Measurements from ENCODE around the gene DNAJB8. TPM values are rescaled to one million over a fixed set of nuclear protein-coding genes. Genes with fewer than 3 reads are reported as not detected.

DNAJB8 gene
- total RNA-seq, 4 donors from 2014 or later, result not detected

GRCh38 chr3:128485282-128486204, 18.9 kb upstream of the DNAJB8 start:
- H3K36me3 ChIP-seq, result no peaks in the 10 kb centered on the region
- TF ChIP-seq CTCF (IDR thresholded peaks at IDR 0.05) (no peak), EP300 (IDR thresholded peaks at IDR 0.05) (no peak), POLR2AphosphoS5 (IDR thresholded peaks at IDR 0.05) (no peak), POLR2A (IDR thresholded peaks at IDR 0.05) (no peak)
- DNase-seq (ENCODE audit: low spot score in 2 of 2), result no peak
- peak overlapping the region; percentile 68 for H3K4me3 ChIP-seq
- H3K27ac ChIP-seq, result no peak overlapping the region
- H3K27me3 ChIP-seq, result peaks cover 100% of the 10 kb centered on the region
- no peaks in the 10 kb centered on the region for H3K9me3 ChIP-seq
- 41% methylated on average over 20 of the region's 29 CpGs for WGBS
- H3K4me1 ChIP-seq, result peaks cover 60% of the 10 kb centered on the region

DNA sequence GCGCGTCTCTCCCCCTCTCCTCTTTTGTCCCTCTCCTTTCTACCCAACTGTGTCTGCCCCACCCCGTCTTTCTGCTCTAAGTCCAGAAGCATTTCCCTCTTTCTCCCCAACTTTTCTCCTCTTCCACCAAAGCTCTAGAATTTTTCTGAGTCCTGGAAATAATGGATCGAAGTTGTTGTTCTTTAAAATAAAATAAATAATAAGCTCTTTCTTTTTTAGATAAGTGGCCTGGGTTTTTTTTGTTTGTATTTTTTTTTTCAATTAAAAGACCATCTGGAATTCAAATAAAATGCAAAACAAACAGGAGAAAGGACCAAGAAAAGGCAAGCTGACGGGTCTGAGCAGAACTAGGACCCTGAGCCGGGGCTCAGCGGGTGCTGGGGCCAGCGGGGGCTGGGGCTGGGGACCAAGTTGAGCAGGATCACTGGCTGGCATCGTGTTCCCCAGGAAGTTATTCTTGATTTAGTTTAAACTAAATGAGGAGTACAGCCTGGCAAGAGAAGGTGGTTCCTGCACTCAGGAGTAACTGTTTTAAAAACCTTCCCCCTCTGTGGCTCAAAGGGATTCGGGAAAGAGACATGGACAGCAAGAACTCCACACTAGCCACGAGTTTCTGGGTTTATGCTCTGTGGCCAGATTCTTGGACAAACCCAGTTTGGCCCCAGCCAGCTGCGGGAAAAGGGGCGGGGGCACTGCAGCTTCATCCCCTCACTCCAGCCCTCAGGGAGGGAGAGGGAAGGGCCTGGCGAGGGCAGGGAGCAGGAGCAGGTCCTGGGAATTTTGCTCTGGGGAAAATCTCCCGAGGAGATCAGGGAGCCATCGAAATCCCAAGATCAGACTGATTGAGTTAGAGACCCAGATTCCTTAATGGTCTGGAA, 18.0 kb upstream of the DNAJB8 start:
- Histone ChIP-seq H3K4me1 (peaks cover 51% of the 10 kb centered on the region), H3K9me3 (no peaks in the 10 kb centered on the region), H3K27me3 (peaks cover 100% of the 10 kb centered on the region), H3K27ac (peak overlapping the region; percentile 16), H3K4me3 (peak overlapping the region; percentile 68), H3K36me3 (no peaks in the 10 kb centered on the region)
- no peak for DNase-seq (ENCODE audit: low spot score in 2 of 2)
- WGBS, result 27% methylated on average over 16 of the region's 16 CpGs
- no peak for TF ChIP-seq CTCF (IDR thresholded peaks at IDR 0.05)

GRCh38 chr3:128483657-128484403, 17.1 kb upstream of the DNAJB8 start:
- H3K27ac ChIP-seq, result peak overlapping the region; percentile 16
- TF ChIP-seq POLR2AphosphoS5 (IDR thresholded peaks at IDR 0.05) (no peak), POLR2A (IDR thresholded peaks at IDR 0.05) (no peak), EP300 (IDR thresholded peaks at IDR 0.05) (no peak)
- peak overlapping the region; percentile 68 for H3K4me3 ChIP-seq
- no peaks in the 10 kb centered on the region for H3K9me3 ChIP-seq
- H3K4me1 ChIP-seq, result peaks cover 43% of the 10 kb centered on the region
- H3K27me3 ChIP-seq, result peaks cover 100% of the 10 kb centered on the region
- DNase-seq (ENCODE audit: low spot score in 2 of 2), result no peak
- no peaks in the 10 kb centered on the region for H3K36me3 ChIP-seq
- 22% methylated on average over 25 of the region's 26 CpGs for WGBS

- H3K27ac ChIP-seq, result no peak overlapping the region
- peaks cover 34% of the 10 kb centered on the region for H3K4me1 ChIP-seq
- 19% methylated on average over 32 of the region's 33 CpGs for WGBS
- TF ChIP-seq POLR2AphosphoS5 (IDR thresholded peaks at IDR 0.05) (no peak), CTCF (IDR thresholded peaks at IDR 0.05) (no peak), POLR2A (IDR thresholded peaks at IDR 0.05) (no peak)
- no peaks in the 10 kb centered on the region for H3K9me3 ChIP-seq
- peak overlapping the region; percentile 68 for H3K4me3 ChIP-seq
- no peak for DNase-seq (ENCODE audit: low spot score in 2 of 2)
- peaks cover 99% of the 10 kb centered on the region for H3K27me3 ChIP-seq
- H3K36me3 ChIP-seq, result no peaks in the 10 kb centered on the region
Measured at GRCh38 chr3:128482666-128483656, 16.3 kb upstream of the DNAJB8 start.
